Activated T-helper 1 cell treated with anti-CD3 and anti-CD28 coated beads, Interleukin-12 subunit alpha, Interleukin-12 subunit beta, Interleukin-2, Interleukin-4 antibody, amounts not matched to agents 30 ng/mL and 10 ng/mL and 1 ng/mL, durations not matched to agents 14 hours and 24 hours and 36 hours (primary cell): Measurements from ENCODE around the gene TMC1. TPM values are rescaled to one million over a fixed set of nuclear protein-coding genes. Genes with fewer than 3 reads are reported as not detected.

Experiments used
- DNase-seq: peaks from one replicate; pipeline ENCODE4 v3.0.0; 2021; ENCODE audit warnings: low spot score
- H3K27ac Mint-ChIP-seq: one replicate; pipeline ENCODE4 v1.8.0; 2021; ENCODE audit warnings: mild to moderate bottlenecking, mixed read lengths
- H3K27me3 Mint-ChIP-seq: one replicate; pipeline ENCODE4 v1.8.0; 2022; ENCODE audit warnings: mild to moderate bottlenecking, moderate library complexity, mixed read lengths; ENCODE audit not compliant: insufficient read depth
- H3K36me3 Mint-ChIP-seq: one replicate; pipeline ENCODE4 v1.8.0; 2021; ENCODE audit warnings: low read depth, mixed read lengths
- H3K4me1 Mint-ChIP-seq: one replicate; pipeline ENCODE4 v1.8.0; 2021; ENCODE audit warnings: low read depth, mixed read lengths
- H3K4me3 Mint-ChIP-seq: one replicate; pipeline ENCODE4 v1.8.0; 2021; ENCODE audit warnings: mild to moderate bottlenecking, moderate library complexity, mixed read lengths
- H3K9me3 Mint-ChIP-seq: one replicate; pipeline ENCODE4 v1.8.0; 2021; ENCODE audit warnings: mixed read lengths
- intact Hi-C: fragments of 100-400 bp; cut with micrococcal nuclease; formaldehyde crosslinking; loops from one replicate; pipeline ENCODE4 v1.15.1; 2024
- total RNA-seq: library from RNA; stranded (reverse); gene quantifications from 2 replicates; pipeline ENCODE4 v1.2.3, GENCODE V29; 2022

The TMC1 gene
- total RNA-seq, 1 donor from 2014 or later = not detected

DNA sequence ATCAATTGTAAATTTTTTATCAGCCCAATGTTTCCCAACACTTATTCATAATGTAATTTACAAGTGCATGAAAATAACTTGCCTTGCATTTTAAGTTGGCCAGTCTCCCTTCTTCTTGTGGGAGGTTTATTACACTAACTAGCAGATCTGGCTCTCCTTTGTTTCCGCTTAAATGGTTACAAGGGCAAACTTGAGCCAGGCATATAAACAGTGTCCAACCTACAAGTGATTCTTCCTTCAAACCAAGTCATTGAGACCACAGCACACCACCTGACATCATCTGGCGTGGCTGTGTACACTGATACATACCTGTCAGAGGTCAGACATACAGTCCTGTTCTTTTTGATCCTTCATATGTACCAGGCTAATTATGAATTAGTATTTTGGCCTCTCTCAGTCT is 351.3 kb downstream of the TMC1 start:
- intact Hi-C loops = no loop called here
- H3K9me3 Mint-ChIP-seq = no peaks in the 10 kb centered on the region

DNA sequence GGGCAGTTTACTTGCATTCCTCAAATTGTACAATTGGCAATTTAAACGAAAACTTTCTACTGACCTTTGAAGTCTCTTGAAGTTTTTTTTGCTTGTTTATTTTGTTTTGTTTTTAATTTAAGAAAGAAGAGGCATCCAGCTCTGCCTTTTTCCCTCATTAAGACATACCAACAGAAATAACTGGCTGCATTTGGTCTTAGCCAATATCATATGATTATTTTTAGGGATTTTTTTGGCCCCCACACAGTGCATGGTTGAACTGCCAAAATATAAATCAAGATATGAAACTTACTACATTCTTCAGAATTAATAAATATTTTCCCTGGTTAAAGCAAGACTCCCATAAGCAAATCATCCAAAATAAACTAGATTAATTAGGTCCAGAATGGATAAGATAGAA is 352.0 kb downstream of the TMC1 start:
- Mint-ChIP-seq H3K4me3 (no peak overlapping the region), H3K27ac (no peak overlapping the region)

More for the DNA sequence above, 351.3 kb downstream of the TMC1 start:
- Mint-ChIP-seq H3K27me3 (no peaks in the 10 kb centered on the region), H3K4me3 (no peak overlapping the region), H3K27ac (no peak overlapping the region), H3K4me1 (no peaks in the 10 kb centered on the region), H3K36me3 (no peaks in the 10 kb centered on the region)
- DNase-seq = no peak

DNA sequence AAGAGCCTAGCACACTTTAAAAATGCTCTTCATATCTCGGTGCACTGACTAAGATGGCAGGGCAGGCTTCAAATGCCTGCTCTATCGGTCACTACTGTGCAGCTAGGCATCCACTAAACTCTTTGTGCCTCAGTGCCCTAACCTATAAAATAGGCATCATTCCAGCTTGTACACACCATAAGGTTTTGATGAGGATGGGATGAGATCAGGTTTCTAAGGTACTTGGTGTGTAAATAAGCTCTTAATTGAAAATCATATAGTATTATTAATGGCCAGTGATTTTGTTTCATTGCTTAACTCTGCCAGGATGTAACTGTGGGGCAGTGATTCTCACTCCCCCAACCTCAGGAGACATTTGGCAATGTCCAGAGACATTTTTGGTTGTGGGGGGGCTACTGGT is 352.9 kb downstream of the TMC1 start:
- intact Hi-C loops = no loop called here
- Mint-ChIP-seq H3K9me3 (no peaks in the 10 kb centered on the region), H3K36me3 (no peaks in the 10 kb centered on the region), H3K27me3 (no peaks in the 10 kb centered on the region), H3K27ac (no peak overlapping the region), H3K4me1 (no peaks in the 10 kb centered on the region), H3K4me3 (no peak overlapping the region)
- DNase-seq = no peak

More for the DNA sequence above, 352.0 kb downstream of the TMC1 start:
- Mint-ChIP-seq H3K27me3 (no peaks in the 10 kb centered on the region), H3K4me1 (no peaks in the 10 kb centered on the region), H3K9me3 (no peaks in the 10 kb centered on the region), H3K36me3 (no peaks in the 10 kb centered on the region)
- intact Hi-C loops = no loop called here
- no peak for DNase-seq

DNA sequence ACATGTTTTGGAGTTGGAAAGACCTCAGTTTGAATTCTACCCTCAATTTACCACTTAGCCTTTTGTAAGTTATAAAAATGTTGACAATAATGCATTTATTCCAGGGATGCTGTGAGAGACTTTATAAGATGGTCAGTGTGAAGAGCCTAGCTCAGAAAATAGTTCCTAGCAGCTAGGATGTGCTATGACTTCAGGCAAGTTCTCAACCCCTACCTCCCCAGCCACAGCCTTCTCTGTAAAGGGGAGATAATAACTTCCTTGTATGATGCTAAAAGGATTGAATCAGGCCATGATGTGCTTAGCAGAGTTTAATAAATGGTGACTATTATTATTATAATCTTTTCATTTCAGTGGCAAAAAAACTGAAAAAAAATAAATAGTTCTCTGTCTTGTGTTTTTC is 353.8 kb downstream of the TMC1 start:
- DNase-seq = no peak
- Mint-ChIP-seq H3K4me1 (no peaks in the 10 kb centered on the region), H3K27ac (no peak overlapping the region), H3K36me3 (no peaks in the 10 kb centered on the region), H3K9me3 (no peaks in the 10 kb centered on the region), H3K4me3 (no peak overlapping the region), H3K27me3 (no peaks in the 10 kb centered on the region)
- intact Hi-C loops = no loop called here

DNA sequence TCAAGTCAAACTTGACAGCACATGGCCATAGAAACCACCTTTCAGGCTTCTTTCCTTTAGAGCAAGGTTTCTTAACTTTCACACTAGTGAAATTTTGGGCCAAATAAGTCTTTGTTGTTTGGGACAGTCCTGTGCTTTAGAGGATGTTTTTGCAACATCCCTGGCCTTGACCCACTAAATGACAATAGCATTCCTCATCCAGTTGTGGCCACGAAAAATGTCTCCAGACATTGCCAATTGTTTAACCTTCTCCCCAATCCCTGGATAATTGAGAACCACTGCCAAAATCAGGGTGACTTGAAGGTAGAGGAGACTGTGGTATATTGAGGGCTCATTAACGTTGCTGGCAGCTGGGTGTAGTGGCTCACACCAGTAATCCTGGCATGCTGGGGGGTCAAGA is 359.4 kb downstream of the TMC1 start:
- Mint-ChIP-seq H3K27me3 (no peaks in the 10 kb centered on the region), H3K4me3 (no peak overlapping the region), H3K9me3 (no peaks in the 10 kb centered on the region), H3K4me1 (no peaks in the 10 kb centered on the region), H3K36me3 (no peaks in the 10 kb centered on the region), H3K27ac (no peak overlapping the region)
- DNase-seq = no peak
- intact Hi-C loops = no loop called here

DNA sequence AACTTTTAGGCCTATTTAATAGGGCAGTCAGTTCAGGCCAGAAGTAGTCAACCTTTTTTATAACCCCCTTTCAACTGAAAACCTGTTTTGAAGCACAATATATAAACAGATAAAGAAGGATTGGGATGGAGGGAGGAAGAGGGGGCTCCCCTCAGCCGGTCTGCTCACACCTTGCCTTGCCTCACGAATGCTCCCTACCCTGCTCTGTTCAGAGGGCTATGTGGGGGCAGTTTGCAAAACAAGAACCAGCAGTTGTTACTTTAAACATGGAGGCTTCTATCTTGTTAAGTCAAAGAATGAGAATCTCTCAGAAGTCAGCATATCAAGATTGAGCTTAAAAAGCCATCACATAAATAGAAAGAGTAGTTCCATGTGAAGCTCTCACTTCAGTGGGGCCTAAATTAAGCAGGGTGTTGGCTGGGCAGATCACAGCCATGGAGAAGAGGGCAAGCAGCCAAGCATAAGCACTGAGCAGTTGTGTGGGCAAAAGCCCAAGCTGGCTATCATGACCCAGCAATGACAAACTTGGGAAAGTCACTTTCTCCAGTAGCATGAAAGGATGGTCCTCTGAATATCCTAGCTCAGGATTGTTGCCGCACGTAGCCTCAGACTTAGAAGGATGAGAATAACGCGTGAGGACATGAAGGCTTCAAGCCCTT is 360.8 kb downstream of the TMC1 start:
- H3K36me3 Mint-ChIP-seq = no peaks in the 10 kb centered on the region
- H3K27ac Mint-ChIP-seq = no peak overlapping the region
- no peaks in the 10 kb centered on the region for H3K27me3 Mint-ChIP-seq
- no peak for DNase-seq
- no peak overlapping the region for H3K4me3 Mint-ChIP-seq
- intact Hi-C loops = no loop called here
- no peaks in the 10 kb centered on the region for H3K9me3 Mint-ChIP-seq
- no peaks in the 10 kb centered on the region for H3K4me1 Mint-ChIP-seq

DNA sequence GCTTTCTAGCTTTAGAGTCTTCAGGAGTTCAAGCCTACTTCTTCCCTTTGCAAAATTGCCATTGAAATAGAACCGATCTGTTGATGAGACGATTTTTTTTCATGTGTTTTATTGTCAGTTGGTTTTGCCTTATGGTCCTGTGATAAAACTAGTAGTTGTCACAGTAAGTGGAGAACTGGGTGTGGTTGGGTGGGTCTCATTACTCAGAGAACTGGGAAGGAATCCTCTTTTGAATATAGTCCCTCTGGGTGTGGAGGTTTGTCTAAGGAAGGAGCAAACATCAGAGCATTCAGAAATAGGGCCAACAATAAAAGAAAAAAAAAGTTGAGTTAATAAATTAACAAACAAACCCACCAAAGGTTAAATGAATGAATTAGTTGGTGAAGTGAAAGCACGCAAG is 362.5 kb downstream of the TMC1 start:
- Mint-ChIP-seq H3K9me3 (no peaks in the 10 kb centered on the region), H3K36me3 (no peaks in the 10 kb centered on the region), H3K27me3 (no peaks in the 10 kb centered on the region), H3K4me1 (no peaks in the 10 kb centered on the region), H3K27ac (no peak overlapping the region), H3K4me3 (no peak overlapping the region)
- intact Hi-C loops = no loop called here
- DNase-seq = no peak

DNA sequence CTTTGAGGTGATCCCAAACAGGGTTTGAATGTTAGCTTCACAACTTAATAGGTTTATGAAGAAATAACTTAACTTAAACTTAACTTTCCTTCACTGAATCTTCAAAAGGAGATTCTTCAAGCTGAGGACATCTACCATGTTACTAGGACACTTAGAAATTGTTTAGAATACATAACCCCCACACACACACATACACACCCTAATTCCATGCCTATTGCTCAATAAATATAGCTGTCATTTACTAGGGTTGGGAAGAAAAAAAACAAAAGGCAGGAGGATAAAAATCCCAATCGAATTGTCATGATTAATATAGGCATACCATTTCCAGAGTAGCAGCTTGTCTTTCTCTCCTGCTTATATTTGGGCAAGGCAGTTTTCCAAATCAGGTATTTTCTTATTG is 363.1 kb downstream of the TMC1 start:
- intact Hi-C loops = no loop called here
- no peak overlapping the region for H3K4me3 Mint-ChIP-seq
- no peaks in the 10 kb centered on the region for H3K27me3 Mint-ChIP-seq
- no peaks in the 10 kb centered on the region for H3K36me3 Mint-ChIP-seq
- H3K9me3 Mint-ChIP-seq = no peaks in the 10 kb centered on the region
- H3K4me1 Mint-ChIP-seq = no peaks in the 10 kb centered on the region
- H3K27ac Mint-ChIP-seq = no peak overlapping the region
- no peak for DNase-seq

Other genes starting within 250 kb of the TMC1 start
- 131 and 133 TPM in 2 replicates for gene ZFAND5, start 156.4 kb upstream of the TMC1 start, total RNA-seq